COLO668 (cell line): Measurements from ENCODE around the gene CCDC117.
A peak's percentile ranks its signal among the peaks of the same experiment; 100 is the strongest.

Experiments
- DNase-seq: peaks from one replicate; lab custom pipeline; 2025; ENCODE audit not compliant: unreplicated experiment; lab: John Stamatoyannopoulos, UW

The CCDC117 gene

GRCh38 chr22:28769394-28770085 is 3.0 kb upstream of the CCDC117 start:
- DNase-seq: no peak

- DNase-seq: peak; percentile 10
Observed at GRCh38 chr22:28771195-28771791, 1.2 kb upstream of the CCDC117 start.

GRCh38 chr22:28773461-28773867 is 969 bp downstream of the CCDC117 start:
- DNase-seq: no peak

- DNase-seq: no peak
Observed at GRCh38 chr22:28774378-28774777, 1.9 kb downstream of the CCDC117 start.

GRCh38 chr22:28779833-28780232 is 7.3 kb downstream of the CCDC117 start:
- DNase-seq: no peak

- DNase-seq: no peak
Observed at GRCh38 chr22:28780296-28780695, 7.8 kb downstream of the CCDC117 start.

GRCh38 chr22:28783786-28784671 is 11.5 kb downstream of the CCDC117 start:
- peak; percentile 47 for DNase-seq

- DNase-seq: no peak
Observed at GRCh38 chr22:28788601-28789000, 16.1 kb downstream of the CCDC117 start.

- DNase-seq: no peak
Observed at GRCh38 chr22:28791124-28791523, 18.6 kb downstream of the CCDC117 start.

GRCh38 chr22:28791841-28792490 is 19.5 kb downstream of the CCDC117 start:
- DNase-seq: no peak

- peak; percentile 40 for DNase-seq
Observed at GRCh38 chr22:28792491-28793383, 20.2 kb downstream of the CCDC117 start.

GRCh38 chr22:28793976-28794584 is 21.6 kb downstream of the CCDC117 start:
- no peak for DNase-seq

GRCh38 chr22:28795071-28795693 is 22.7 kb downstream of the CCDC117 start:
- DNase-seq: no peak

- DNase-seq: peak; percentile 11
Observed at GRCh38 chr22:28795932-28796856, 23.7 kb downstream of the CCDC117 start.

GRCh38 chr22:28798810-28799605 is 26.5 kb downstream of the CCDC117 start:
- peak; percentile 43 for DNase-seq

- DNase-seq: peak; percentile 66
Observed at GRCh38 chr22:28799606-28800307, 27.3 kb downstream of the CCDC117 start.
